ENCODE results near the gene IDH3B. TPM values are rescaled to one million over a fixed set of nuclear protein-coding genes. Genes with fewer than 3 reads are reported as not detected.

Gene IDH3B
- total RNA-seq, 1 experiment from 2014 or later, result 135 TPM

Small RNAs within 50 kb of the gene (microRNA-seq; reads per million reads assigned to microRNA genes)
- 45.8 reads per million, percentile 47 among the genes with 10 or more reads in this experiment for gene MIR1292 (ENCODE audit: unreplicated experiment)

Other genes with a start within 250 kb of the IDH3B start
- gene SNRPB, start 193.4 kb downstream of the IDH3B start, total RNA-seq (2021; ENCODE audit: unreplicated experiment), result 393 TPM
- 13.4 TPM for gene ZNF343, start 155.3 kb downstream of the IDH3B start, total RNA-seq (2021; ENCODE audit: unreplicated experiment)
- gene TMC2, start 127.6 kb downstream of the IDH3B start, total RNA-seq (2021; ENCODE audit: unreplicated experiment), result not detected
- 354 TPM for gene NOP56, start 11.6 kb downstream of the IDH3B start, total RNA-seq (2021; ENCODE audit: unreplicated experiment)
- gene EBF4, start 28.6 kb upstream of the IDH3B start, total RNA-seq (2021; ENCODE audit: unreplicated experiment), result 6.8 TPM
- gene CPXM1, start 136.4 kb upstream of the IDH3B start, total RNA-seq (2021; ENCODE audit: unreplicated experiment), result not detected
- not detected for gene C20orf141, start 150.8 kb upstream of the IDH3B start, total RNA-seq (2021; ENCODE audit: unreplicated experiment)
- gene TMEM239, start 152.1 kb upstream of the IDH3B start, total RNA-seq (2021; ENCODE audit: unreplicated experiment), result not detected
- 42.1 TPM for gene PCED1A, start 176.4 kb upstream of the IDH3B start, total RNA-seq (2021; ENCODE audit: unreplicated experiment)
- 35.3 TPM for gene VPS16, start 176.5 kb upstream of the IDH3B start, total RNA-seq (2021; ENCODE audit: unreplicated experiment)
- gene PTPRA, start 209.3 kb upstream of the IDH3B start, total RNA-seq (2021; ENCODE audit: unreplicated experiment), result 56.6 TPM

Data from Panc1 (cell line).